AML-193 (cell line): ENCODE data around the gene GRID2.
"Not testable (repeated sequence)": the region's sequence is repeated elsewhere in the genome, so short reads cannot be mapped to it uniquely, and the experiment has no call there.

Experiments
- DNase-seq, 2 experiments: peaks; one replicate each; lab custom pipeline; 2025; lab: John Stamatoyannopoulos, UW

The GRID2 gene

DNA sequence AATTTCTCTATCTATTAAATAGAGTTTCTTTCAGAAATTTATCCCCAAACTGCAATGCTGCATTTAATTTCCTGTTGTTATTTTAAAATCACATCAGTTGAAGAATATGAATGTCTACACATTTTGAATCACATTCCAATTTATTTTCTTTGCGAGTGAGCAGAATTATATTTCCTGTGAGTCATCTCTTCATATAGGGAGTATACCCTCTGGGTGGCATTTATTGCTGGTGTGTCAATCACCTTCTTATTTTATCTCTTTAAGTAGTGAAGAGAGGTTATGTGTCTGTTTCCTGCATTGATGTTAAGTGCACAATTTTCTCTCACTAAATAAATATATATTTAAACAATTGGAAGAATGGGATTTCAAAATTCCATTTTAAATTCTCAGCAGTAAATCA lies 1013.8 kb downstream of the GRID2 start:
- no peak for DNase-seq

DNA sequence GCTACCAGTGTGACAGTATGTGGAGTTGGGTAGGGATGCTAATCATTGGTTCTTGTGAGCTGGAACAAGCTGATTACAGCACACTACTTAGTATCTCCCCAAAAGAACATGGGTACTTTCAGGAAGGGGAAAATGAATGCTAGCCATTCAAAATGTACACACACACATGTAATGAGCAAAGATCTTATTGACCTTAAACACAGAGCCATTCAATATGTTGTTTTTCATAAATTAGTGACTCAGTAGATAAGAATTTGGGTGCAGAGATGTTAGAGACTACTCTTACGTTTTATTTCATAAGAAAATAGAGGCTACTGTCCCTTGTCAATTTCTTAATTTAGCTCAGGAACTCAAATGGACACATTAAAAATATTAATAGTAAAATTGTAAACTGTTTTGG lies 1015.3 kb downstream of the GRID2 start:
- no peak for DNase-seq

DNA sequence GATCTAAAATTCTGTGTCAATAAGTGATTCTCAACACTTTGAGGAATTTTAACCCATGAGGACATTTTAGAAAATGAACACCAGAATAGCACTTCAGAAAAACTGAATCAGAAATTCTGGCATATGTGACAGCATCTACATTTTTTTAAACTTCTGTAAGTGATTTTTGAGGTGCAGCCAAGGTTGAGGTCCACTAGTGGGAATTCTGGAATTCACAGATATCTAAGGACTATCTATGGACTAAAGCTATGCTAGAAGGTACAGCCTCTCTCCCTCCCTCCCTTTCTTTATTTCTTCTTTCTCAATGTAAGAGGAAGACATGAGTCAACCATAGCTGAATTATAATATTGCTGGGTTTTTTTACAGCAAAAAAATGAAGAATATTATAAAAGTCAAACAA lies 1016.6 kb downstream of the GRID2 start:
- no peak for DNase-seq

DNA sequence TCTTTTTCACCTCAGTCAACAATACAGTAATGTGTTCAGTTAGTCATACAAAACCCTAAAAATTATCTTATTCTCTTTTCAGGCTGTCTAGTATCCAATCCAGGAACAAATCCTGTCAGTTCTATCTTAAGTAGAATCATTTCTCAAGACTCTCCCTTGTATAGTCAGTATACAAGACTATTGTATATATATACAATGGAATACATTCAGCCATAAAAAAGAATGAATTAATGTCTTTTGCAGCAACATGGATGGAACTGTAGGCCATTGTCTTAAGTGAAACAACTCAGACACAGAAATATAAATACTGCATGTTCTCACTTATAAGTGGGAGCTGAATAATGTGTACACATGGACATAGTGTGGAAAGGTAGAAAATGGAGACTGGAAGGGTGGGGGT lies 1023.6 kb downstream of the GRID2 start:
- no peak for DNase-seq

DNA sequence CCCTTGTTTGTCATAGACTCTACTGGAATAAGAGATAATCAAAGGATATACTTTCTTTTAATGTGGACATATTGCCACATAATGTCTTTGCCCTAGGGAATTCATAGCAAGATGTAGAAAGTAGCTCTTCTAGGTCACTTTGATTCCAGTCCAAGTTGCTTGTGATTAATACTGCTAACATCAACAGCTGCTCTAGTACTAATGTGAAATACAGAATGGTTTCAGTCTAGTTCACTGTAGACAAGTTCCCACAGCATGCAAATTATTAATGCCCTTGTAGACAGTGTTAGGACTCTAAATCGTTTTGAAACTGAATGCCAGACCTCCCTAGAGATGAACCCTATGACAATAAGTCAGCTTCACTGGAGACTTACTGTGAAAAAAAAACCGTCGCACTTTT lies 1030.2 kb downstream of the GRID2 start:
- no peak for DNase-seq

DNA sequence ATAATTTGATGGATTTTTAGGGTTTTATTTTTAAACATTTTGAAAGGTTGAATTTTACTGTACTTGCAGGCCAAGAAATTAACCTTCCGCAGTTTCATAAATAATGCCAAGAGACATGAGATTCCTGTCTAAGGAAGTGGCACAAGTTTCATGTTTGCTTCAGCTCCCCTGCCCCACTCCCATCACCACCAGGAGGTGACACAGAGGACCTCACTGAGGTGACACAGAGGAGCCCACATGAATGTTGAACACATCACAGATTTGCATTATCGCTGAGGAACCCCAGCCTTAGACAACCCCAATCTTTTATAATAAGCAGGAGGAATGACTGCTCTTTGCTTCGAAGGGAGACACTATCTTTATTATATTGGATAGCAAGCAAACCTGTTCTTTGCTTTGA lies 1033.4 kb downstream of the GRID2 start:
- no peak for DNase-seq

DNA sequence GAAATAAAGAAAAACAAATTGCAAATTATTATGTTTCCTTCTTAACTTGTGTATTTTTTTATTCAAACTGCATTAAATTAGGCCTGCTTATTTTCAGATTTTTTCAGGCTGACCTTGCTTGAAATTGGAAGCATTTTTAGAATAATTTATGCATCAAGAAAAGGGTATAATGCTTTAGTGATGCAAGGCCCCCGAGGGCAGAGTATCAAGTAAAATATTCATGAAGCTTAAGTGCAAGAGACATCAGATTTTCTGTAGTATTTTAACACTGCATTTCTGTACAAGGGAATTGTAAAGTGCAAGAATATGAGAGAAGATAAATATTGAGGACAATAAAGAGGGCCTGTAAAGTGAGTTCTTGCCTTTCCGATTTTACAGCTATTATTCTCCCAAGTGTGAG lies 1039.0 kb downstream of the GRID2 start:
- no peak for DNase-seq

DNA sequence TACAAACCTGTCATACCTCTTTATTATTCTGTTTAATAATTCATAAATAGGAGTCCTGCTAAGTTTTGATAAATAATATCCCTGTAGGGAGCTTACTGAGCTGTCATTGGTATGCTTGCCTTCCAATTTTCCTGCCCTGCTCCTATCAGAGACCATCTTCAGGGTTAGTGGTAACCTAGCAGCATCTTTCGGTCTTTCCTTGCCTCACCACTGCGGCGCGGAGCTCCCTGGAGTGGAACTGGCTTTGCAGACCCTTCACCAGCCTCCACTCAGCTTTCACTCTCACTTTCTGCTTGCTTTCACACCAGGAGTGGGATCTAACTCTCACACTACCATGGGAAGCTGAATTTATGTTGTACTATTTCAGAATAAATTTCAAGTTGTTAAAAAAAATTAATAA lies 1043.1 kb downstream of the GRID2 start:
- no peak for DNase-seq

DNA sequence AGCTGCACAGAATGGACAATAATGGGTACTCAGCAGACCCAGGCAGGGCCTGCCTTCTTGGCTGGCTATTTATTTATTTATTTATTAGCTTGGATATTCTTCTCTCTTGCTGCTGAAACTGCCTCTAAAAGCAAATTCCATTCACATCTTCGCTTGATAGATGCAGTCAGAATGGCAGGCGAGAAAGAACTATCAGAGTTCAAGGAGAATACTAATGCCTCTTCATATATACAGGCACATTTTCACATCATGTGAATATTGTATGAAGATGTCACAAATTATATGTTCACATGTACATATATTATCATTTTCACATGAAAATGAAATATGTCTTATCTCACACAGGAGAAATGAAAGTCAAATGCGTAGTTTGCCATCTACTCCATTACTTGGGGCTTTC lies 1045.1 kb downstream of the GRID2 start:
- no peak for DNase-seq

DNA sequence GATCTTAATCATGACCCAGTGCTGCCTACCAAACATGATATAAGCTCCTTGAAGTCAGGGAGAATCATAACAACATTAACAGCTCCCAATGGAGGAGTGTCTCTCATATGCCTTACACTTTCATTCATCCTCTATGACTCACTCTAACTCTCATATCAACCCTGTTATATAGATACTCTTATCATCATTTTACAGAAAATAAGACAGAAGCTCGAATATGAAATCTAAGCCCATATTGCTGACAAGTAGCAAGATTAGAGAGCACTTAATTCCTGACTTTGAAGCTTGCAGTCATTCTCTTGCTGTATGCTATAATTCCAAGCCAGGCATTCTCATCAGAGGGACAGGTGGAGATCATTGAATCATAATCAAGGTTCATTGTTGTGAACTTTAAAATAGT lies 1048.1 kb downstream of the GRID2 start:
- DNase-seq, result no peak

DNA sequence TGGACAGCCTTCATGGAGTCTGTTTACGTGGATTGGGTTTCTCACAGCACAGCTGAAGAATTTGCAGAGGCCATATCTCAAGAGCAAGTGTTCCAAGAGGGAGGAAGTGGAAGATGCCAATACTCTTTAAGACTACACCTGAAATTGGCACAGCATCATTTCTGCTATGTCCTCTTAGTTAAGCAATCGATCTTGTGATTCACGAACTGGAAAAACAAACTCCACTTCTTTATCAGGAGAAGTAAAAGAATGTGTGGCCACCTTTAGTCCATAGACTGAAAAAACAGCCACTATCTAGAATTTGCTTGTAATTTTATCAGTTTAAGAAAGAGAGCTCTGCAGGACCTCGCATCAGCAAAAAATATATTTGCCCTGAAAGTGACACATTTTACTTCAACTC lies 1051.6 kb downstream of the GRID2 start:
- DNase-seq, result no peak

DNA sequence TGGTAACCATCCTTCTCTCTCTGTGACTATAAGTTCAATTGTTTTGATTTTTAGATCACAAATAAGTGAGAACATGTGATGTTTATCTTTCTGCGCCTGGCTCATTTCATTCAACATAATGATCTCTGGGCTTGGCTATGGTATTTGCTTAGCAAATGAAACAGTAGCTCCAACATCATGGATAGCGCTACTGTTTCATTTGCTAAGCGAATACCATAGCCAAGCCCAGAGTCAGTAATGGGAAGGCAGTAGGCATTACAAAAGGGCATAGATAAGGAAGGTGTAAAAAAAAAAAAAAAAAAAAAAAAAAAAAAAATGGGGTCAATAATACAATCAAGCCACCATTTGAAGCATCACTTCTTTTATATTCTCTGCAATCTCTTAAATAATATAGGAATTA lies 1055.8 kb downstream of the GRID2 start:
- DNase-seq, result no peak

DNA sequence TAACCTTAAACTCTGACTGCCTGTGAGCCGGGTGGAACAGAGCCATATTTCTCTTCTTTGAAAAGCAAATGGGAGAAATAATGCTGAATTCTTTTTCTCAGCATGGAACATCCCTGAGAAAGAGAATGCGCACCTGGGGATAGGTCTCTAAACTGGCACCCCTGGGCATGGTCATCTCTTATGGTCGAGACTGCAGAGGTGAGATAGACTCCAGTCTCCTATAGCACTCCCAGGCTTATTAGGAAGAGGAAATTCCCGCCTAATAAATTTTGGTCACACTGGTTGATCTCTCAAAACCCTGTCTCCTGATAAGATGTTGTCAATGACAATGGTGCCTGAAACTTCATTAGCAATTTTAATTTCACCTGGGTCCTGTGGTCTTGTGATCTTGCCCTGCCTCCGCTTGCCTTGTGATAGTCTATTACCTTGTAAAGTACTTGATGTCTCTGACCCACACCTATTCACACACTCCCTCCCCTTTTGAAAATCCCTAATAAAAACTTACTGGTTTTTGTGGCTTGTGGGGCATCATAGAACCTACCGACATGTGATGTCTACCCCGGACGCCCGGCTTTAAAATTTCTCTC lies 1062.5 kb downstream of the GRID2 start:
- DNase-seq, result not testable (repeated sequence)

DNA sequence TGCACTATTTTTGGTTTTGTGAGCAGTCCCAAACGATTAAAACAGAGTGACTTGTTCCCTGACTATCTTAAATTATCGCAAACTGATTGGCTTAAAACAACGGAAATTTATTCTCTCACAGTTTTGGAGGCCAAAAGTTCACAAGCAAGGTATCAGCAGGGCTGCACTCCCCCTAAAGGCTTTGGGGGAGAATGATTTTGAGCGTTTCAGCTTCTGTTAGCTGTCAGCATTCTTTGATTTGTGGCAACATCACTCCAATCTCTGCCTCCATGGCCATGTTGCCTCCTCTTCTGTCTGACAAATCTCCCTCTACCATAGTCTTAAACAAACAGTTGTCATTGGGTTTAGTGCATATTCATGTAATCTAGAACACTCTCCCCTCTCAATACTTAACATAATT lies 1065.2 kb downstream of the GRID2 start:
- no peak for DNase-seq

DNA sequence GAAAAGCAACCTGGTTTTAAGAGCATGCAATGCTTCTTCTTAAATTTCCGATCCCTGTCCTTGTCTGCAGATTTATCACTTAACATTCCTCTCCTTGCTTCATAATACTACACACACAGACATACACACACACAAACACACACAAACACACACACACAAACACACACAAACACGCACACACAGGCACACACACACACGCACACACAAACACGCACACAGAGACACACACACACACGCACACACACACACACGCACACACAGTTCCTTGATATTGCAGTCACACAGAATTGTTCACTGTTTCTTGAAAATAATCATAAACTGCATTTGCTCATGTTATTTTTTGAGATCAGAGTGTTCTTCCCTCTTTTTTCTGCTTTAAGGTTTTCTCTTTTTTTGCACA lies 1066.5 kb downstream of the GRID2 start:
- DNase-seq, result no peak

DNA sequence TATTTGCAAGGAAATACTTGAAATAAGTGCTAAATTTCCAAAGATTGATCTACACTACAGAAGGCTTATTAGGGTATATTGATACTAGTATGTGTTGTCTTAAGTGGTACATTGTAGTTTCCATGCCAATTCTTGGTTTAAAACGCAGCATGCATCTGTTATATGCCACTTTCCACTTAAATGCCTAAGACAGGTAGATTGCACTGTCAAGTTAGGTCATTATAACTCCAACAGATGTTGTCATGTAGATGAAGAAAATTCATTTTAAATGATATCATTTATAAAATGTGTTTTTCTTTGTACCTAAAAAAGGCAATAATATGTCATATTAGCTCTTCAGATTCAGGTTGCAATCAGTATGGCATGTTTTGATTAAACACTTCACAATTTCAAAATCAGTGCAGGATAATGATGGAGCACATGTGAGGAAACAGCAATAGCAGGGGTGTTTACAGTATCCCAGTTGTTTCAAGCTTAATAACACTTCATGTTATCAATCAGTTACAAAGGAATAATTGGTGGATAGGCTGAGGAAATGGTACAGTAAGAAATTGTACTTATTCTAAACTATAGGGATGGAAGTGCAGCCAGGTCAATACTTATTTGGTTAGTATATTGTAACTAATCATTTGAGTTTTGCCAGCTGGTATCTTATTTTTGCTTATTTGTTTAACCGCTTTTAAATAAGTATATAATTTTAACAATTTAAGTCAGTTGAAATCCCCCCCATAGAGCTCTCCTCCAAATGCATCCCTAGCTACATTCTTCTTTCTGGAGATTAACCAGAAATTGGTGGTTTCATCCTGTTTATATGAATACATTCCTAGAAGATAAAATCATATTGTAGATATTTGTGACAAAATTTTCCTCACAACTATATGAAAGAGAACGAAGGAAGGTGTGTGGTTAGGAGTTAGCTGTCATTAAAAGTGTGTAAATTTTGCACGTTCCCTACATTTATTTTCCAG lies 1070.4 kb downstream of the GRID2 start:
- DNase-seq, result no peak

DNA sequence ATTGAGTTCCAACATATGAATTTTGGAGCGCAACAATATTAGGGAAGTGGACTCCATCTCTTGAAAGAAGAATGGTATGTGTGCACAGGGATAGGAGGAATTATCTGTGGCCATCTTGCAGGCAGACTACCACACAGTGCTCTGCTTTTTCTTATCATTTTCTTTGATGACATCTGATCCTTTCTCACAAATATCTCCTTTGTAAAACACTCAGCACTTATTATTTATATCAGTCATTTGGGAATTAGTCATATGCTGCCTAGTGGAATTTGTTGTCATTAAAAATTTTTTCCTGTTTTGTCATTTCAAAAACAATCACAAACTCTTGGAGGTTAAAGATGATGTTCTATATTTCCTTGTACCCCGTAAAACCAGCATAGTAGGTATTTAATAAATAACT lies 1080.5 kb downstream of the GRID2 start:
- no peak for DNase-seq

DNA sequence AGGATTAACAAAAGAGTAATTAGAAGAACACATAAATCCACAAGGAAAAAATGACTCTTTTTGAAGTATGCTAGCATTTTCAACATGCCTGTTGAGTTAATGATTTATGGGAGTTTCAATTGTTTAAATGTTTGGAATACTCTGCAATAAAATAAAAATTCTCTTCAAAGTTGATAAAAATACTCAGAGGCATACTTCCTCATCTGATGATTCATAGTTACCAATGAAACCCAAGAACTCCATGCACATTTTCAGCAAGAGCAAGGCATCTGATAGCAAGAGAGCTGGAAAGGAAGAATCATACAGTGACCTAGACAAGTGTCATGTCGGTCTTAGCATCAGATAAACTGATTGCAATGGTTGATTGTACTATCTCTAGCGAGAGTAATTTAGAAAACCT lies 1081.1 kb downstream of the GRID2 start:
- no peak for DNase-seq

DNA sequence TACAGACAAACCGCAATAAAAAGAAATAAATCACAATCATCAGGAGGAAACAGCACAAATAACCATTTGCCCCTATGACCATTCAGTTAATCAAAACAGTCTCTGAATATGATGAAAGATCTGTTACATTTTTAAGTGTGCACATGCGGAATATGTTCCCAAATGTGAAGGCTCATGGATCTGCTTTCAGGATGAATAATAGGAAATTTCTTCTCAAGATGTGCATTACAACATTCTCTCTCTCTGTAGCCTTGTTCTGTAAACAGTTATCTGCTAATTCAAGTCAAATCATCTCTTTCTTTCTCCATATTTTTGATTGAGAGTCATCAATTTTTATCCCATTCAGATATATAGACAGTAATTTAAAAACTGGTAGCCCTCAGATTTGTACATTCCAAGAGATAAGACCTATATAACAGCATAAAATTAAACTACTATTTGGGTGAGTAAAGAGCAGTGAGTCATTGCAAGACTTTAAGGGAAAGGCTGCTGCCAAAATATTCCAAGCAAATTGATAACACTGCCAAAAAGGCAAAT lies 1090.8 kb downstream of the GRID2 start:
- DNase-seq, result no peak

DNA sequence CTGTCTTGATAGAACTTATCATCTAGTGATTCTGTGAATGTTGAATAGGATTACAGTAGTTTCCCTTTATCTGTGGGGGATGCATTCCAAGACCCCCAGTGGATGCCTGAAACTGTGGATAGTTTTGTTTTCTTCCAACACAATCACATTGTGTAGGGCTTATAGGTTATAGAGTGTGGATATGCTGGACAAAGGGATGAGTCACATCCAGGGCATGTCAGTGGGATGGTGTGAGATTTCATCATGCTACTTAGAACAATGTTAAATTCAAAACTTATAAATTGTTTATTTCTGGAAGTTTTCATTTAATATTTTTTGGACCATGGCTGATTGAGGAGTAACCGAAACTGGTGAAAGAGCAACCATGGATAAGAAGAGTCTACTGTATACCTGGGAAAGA lies 1092.5 kb downstream of the GRID2 start:
- no peak for DNase-seq

DNA sequence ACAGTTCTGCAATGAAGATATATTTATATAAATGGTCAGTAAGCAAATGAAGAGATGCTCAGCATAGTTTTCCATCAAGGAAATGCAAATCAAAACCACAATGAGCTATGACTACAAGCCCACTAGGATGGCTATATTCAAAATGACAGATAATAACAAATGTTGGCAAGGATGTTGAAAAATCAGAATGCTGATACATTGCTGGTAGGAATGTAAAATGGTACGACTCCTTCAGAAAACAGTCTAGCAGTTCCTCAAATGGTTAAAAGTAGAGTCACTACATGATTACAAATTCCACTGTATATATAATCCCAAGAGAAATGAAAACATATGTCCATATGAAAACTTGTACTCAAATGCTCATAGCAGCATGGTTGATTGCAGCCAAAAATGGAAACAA lies 1099.8 kb downstream of the GRID2 start:
- DNase-seq, result no peak

DNA sequence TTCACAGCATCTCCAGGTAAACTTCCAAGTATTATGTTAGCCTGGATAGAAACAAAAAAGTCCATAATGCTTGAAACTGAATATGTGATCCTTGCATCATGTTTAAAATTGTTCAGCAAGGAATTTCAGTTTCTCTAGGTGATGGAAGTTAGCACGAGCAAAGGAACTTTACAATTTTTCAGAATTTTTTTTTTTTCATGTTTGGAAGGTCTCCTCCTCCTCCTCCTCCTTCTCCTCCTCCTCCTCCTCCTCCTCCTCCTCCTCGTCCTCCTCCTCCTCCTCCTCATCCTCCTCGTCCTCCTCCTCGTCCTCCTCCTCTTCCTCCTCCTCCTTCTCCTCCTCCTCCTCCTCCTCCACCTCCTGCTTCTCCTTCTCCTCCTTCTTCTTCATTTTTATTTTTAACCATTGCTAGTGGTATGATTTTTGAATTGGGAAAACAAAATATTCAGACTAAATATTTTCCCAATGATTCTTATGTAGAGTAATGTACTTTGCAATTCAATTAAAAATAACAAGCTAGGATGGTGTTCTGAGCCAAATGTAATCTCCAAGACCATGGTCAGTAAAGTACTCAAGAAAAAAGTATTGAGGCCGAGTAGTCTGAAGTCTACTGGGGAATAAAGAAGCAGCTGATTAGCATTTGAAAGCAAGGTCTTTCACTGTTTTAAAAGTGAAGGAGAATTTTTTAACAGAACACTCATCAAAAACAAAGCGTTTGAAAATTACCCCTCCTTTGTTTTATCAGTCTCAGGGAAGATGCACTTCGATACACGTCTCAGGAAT lies 1103.9 kb downstream of the GRID2 start:
- DNase-seq, result no peak

DNA sequence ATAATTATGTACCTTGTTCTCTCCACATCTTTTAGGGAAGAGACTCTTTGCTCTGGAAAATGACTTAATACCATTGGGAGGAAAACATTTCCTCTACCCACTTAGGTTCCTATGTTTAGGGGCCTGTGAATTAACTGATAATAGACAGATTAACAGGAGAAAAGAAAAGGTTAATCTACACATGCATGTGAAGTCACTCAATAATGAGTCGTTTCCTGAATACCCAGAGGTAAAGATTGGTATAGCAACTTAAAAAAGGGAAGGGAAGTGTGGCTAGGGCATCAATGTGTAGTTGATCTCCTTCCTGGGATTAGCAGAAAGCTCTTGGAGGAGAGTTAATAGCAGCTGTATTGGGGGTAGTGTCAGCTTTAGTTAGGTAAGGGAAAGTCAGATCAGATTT lies 1105.3 kb downstream of the GRID2 start:
- no peak for DNase-seq
